Measurements from ENCODE around the gene MPC2.
A peak's percentile ranks its signal among the peaks of the same experiment; 100 is the strongest.

The MPC2 gene

DNA sequence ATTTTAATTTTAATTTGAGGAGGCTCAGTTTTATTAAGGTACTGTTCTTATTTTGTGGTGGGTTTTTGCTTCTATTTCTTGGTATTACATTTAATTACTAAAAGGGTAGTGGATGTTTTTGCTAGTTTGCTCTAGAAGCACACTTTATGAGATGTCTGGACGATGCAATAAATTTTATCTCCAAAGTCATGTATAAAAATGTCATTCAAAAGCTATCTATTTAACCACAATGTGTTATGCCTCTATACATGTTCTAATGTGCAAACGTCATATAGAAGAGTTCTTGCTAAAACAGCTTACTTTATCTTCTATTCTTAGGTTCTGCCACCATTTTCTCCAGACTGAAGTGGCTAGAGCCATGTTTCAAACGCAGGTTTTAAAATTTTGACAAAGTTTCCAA, 12.9 kb upstream of the MPC2 start:
- no peak overlapping the region for H2AFZ ChIP-seq (ENCODE audit: low read length)
- TF ChIP-seq, protein P1, sequence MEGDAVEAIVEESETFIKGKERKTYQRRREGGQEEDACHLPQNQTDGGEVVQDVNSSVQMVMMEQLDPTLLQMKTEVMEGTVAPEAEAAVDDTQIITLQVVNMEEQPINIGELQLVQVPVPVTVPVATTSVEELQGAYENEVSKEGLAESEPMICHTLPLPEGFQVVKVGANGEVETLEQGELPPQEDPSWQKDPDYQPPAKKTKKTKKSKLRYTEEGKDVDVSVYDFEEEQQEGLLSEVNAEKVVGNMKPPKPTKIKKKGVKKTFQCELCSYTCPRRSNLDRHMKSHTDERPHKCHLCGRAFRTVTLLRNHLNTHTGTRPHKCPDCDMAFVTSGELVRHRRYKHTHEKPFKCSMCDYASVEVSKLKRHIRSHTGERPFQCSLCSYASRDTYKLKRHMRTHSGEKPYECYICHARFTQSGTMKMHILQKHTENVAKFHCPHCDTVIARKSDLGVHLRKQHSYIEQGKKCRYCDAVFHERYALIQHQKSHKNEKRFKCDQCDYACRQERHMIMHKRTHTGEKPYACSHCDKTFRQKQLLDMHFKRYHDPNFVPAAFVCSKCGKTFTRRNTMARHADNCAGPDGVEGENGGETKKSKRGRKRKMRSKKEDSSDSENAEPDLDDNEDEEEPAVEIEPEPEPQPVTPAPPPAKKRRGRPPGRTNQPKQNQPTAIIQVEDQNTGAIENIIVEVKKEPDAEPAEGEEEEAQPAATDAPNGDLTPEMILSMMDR (conservative IDR thresholded peaks at IDR 0.05; ENCODE audit: low read length), result no peak
- no peak for TF ChIP-seq EZH2phosphoT487 (IDR thresholded peaks at IDR 0.05; ENCODE audit: borderline replicate concordance)

GRCh38 chr1:167947733-167948132, 10.9 kb upstream of the MPC2 start:
- H3K4me2 ChIP-seq (ENCODE audit: low read depth, low read length, poor library complexity, severe bottlenecking), result peak overlapping the region; percentile 8
- H3K79me2 ChIP-seq (ENCODE audit: insufficient read depth, low read length), result peaks cover 82% of the 10 kb centered on the region
- H3K9ac ChIP-seq (ENCODE audit: low read depth, low read length, poor library complexity, severe bottlenecking), result no peak overlapping the region
- H2AFZ ChIP-seq (ENCODE audit: low read length), result no peak overlapping the region
- peaks cover 46% of the 10 kb centered on the region for H3K4me1 ChIP-seq (ENCODE audit: insufficient read depth, low read length, poor library complexity, severe bottlenecking)
- peaks cover 5% of the 10 kb centered on the region; the same call in 1 of the 2 replicates for H3K36me3 ChIP-seq (ENCODE audit: insufficient read depth, low read length)
- no peak overlapping the region for H3K4me3 ChIP-seq (ENCODE audit: low read length, poor library complexity, severe bottlenecking)
- no peaks in the 10 kb centered on the region for H3K27me3 ChIP-seq (ENCODE audit: insufficient read depth, low read length, poor library complexity, severe bottlenecking)
- no peaks in the 10 kb centered on the region for H3F3A ChIP-seq (ENCODE audit: low read depth)
- peaks cover 36% of the 10 kb centered on the region for H4K20me1 ChIP-seq (ENCODE audit: insufficient read depth, low read length, poor library complexity, severe bottlenecking)
- TF ChIP-seq, protein P1 (conservative IDR thresholded peaks at IDR 0.05; ENCODE audit: low read length), result no peak
- no peak for TF ChIP-seq EZH2phosphoT487 (IDR thresholded peaks at IDR 0.05; ENCODE audit: borderline replicate concordance)
- no peaks in the 10 kb centered on the region for H3K9me2 ChIP-seq (replicated peaks; ENCODE audit: low read depth, low read length)
- H3K9me3 ChIP-seq (ENCODE audit: insufficient read depth, low read depth, low read length), result no peaks in the 10 kb centered on the region

More for the DNA sequence above, 12.9 kb upstream of the MPC2 start:
- H3K4me3 ChIP-seq (ENCODE audit: low read length, poor library complexity, severe bottlenecking), result no peak overlapping the region
- no peaks in the 10 kb centered on the region for H3F3A ChIP-seq (ENCODE audit: low read depth)
- peaks cover 64% of the 10 kb centered on the region for H3K79me2 ChIP-seq (ENCODE audit: insufficient read depth, low read length)
- peaks cover 46% of the 10 kb centered on the region for H3K4me1 ChIP-seq (ENCODE audit: insufficient read depth, low read length, poor library complexity, severe bottlenecking)
- peaks cover 30% of the 10 kb centered on the region for H4K20me1 ChIP-seq (ENCODE audit: insufficient read depth, low read length, poor library complexity, severe bottlenecking)
- H3K9ac ChIP-seq (ENCODE audit: low read depth, low read length, poor library complexity, severe bottlenecking), result no peak overlapping the region
- peak overlapping the region; percentile 37 for H3K4me2 ChIP-seq (ENCODE audit: low read depth, low read length, poor library complexity, severe bottlenecking)
- H3K9me2 ChIP-seq (replicated peaks; ENCODE audit: low read depth, low read length), result no peaks in the 10 kb centered on the region
- no peaks in the 10 kb centered on the region for H3K27me3 ChIP-seq (ENCODE audit: insufficient read depth, low read length, poor library complexity, severe bottlenecking)
- H3K36me3 ChIP-seq (ENCODE audit: insufficient read depth, low read length), result peaks cover 22% of the 10 kb centered on the region
- no peaks in the 10 kb centered on the region for H3K9me3 ChIP-seq (ENCODE audit: insufficient read depth, low read depth, low read length)

DNA sequence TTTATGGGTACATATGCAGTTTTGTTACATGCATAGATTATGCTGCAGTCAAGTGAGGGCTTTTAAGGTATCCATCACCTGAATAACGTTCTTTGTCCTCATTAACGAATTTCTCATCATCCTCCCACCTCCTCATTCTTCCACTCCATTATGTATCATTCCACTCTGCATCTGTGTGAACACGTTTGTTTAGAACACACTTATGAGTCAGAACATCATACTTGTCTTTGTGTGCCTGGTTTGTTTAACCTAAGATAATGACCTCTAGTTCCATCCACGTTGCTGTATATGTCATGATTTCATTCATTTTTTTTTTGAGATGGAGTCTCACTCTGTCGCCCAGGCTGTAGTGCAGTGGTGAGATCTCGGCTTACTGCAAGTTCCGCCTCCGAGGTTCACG, 6.7 kb upstream of the MPC2 start:
- Histone ChIP-seq H3K27me3 (ENCODE audit: insufficient read depth, low read length, poor library complexity, severe bottlenecking) (no peaks in the 10 kb centered on the region), H3K9me3 (ENCODE audit: insufficient read depth, low read depth, low read length) (no peaks in the 10 kb centered on the region), H2AFZ (ENCODE audit: low read length) (no peak overlapping the region), H3F3A (ENCODE audit: low read depth) (0 out of 2 replicates have a peak, but pooled peaks cover 2% of the 10 kb centered on the region), H4K20me1 (ENCODE audit: insufficient read depth, low read length, poor library complexity, severe bottlenecking) (peaks cover 57% of the 10 kb centered on the region), H3K9me2 (replicated peaks; ENCODE audit: low read depth, low read length) (no peaks in the 10 kb centered on the region), H3K4me1 (ENCODE audit: insufficient read depth, low read length, poor library complexity, severe bottlenecking) (peaks cover 45% of the 10 kb centered on the region), H3K4me2 (ENCODE audit: low read depth, low read length, poor library complexity, severe bottlenecking) (no peak overlapping the region), H3K79me2 (ENCODE audit: insufficient read depth, low read length) (peaks cover 95% of the 10 kb centered on the region), H3K36me3 (ENCODE audit: insufficient read depth, low read length) (no peaks in the 10 kb centered on the region), H3K9ac (ENCODE audit: low read depth, low read length, poor library complexity, severe bottlenecking) (no peak overlapping the region), H3K4me3 (ENCODE audit: low read length, poor library complexity, severe bottlenecking) (no peak overlapping the region)
- TF ChIP-seq, protein P1 (conservative IDR thresholded peaks at IDR 0.05; ENCODE audit: low read length), result no peak
- TF ChIP-seq EZH2phosphoT487 (IDR thresholded peaks at IDR 0.05; ENCODE audit: borderline replicate concordance), result no peak

All from Loucy (cell line).